HFFc6 (cell line): ENCODE measurements around the gene SDR42E1. TPM values are rescaled to one million over a fixed set of nuclear protein-coding genes. Genes with fewer than 3 reads are reported as not detected.

Experiments
- DNase-seq: peaks from one replicate; pipeline ENCODE4 v3.0.0-alpha.2; 2018
- H3K27ac Mint-ChIP-seq: 2 replicates; pipeline ENCODE4 v1.8.0; 2020; ENCODE audit warnings: mild to moderate bottlenecking, mixed read lengths
- H3K27me3 Mint-ChIP-seq: 2 replicates; pipeline ENCODE4 v1.8.0; 2021; ENCODE audit warnings: mild to moderate bottlenecking, moderate library complexity, mixed read lengths; ENCODE audit not compliant: insufficient read depth
- H3K36me3 Mint-ChIP-seq: 2 replicates; pipeline ENCODE4 v1.8.0; 2021; ENCODE audit warnings: low read depth, mixed read lengths
- H3K4me1 Mint-ChIP-seq: 2 replicates; pipeline ENCODE4 v1.8.0; 2020; ENCODE audit warnings: low read depth, mixed read lengths
- H3K4me3 Mint-ChIP-seq: 2 replicates; pipeline ENCODE4 v1.8.0; 2020; ENCODE audit warnings: mild to moderate bottlenecking, moderate library complexity, mixed read lengths
- H3K9me3 Mint-ChIP-seq: 2 replicates; pipeline ENCODE4 v1.8.0; 2020; ENCODE audit warnings: mild to moderate bottlenecking, mixed read lengths
- CTCF ChIP-seq: fragments of 200-600 bp; sonication (generic); IDR thresholded peaks from 2 replicates; pipeline ENCODE4 v1.5.0; 2021; ENCODE audit warnings: antibody characterized with exemption, mild to moderate bottlenecking
- total RNA-seq, 6 experiments: library from RNA; stranded (reverse); fragmentation: NEBNext Ultra II Directional; extraction: Animal tissue kit (Norgen Biotek cat#: 25700); gene quantifications; 2 replicates in 1 of 6; 3 replicates in 5 of 6; pipeline ENCODE4 v1.2.3, GENCODE V29; 2021

The SDR42E1 gene
- total RNA-seq, 6 experiments from 2014 or later = not detected

GRCh38 chr16:82020051-82020450, 8.8 kb upstream of the SDR42E1 start:
- Mint-ChIP-seq H3K27ac (no peak overlapping the region), H3K36me3 (no peaks in the 10 kb centered on the region), H3K4me1 (no peaks in the 10 kb centered on the region), H3K9me3 (peaks cover 2% of the 10 kb centered on the region; the same call in 1 of the 2 replicates), H3K27me3 (peaks cover 8% of the 10 kb centered on the region), H3K4me3 (no peak overlapping the region)
- TF ChIP-seq CTCF = no peak
- DNase-seq = no peak

- no peaks in the 10 kb centered on the region for H3K36me3 Mint-ChIP-seq
- H3K4me3 Mint-ChIP-seq = no peak overlapping the region
- no peaks in the 10 kb centered on the region for H3K4me1 Mint-ChIP-seq
- peaks cover 8% of the 10 kb centered on the region for H3K27me3 Mint-ChIP-seq
- no peak for DNase-seq
- no peak overlapping the region for H3K27ac Mint-ChIP-seq
- no peak for TF ChIP-seq CTCF
- peaks cover 4% of the 10 kb centered on the region; the same call in 1 of the 2 replicates for H3K9me3 Mint-ChIP-seq
These were observed 8.3 kb upstream of the SDR42E1 start for GRCh38 chr16:82019535-82019934.

GRCh38 chr16:82017911-82018568, 6.8 kb upstream of the SDR42E1 start:
- peaks cover 4% of the 10 kb centered on the region; the same call in 1 of the 2 replicates for H3K9me3 Mint-ChIP-seq
- peaks cover 8% of the 10 kb centered on the region for H3K27me3 Mint-ChIP-seq
- TF ChIP-seq CTCF = no peak
- H3K27ac Mint-ChIP-seq = no peak overlapping the region
- H3K4me1 Mint-ChIP-seq = no peaks in the 10 kb centered on the region
- H3K4me3 Mint-ChIP-seq = no peak overlapping the region
- H3K36me3 Mint-ChIP-seq = no peaks in the 10 kb centered on the region
- DNase-seq = no peak

- H3K36me3 Mint-ChIP-seq = no peaks in the 10 kb centered on the region
- DNase-seq = no peak
- H3K4me3 Mint-ChIP-seq = no peak overlapping the region
- no peaks in the 10 kb centered on the region for H3K4me1 Mint-ChIP-seq
- peaks cover 5% of the 10 kb centered on the region; the same call in 1 of the 2 replicates for H3K9me3 Mint-ChIP-seq
- no peak overlapping the region for H3K27ac Mint-ChIP-seq
- TF ChIP-seq CTCF = no peak
- peaks cover 12% of the 10 kb centered on the region for H3K27me3 Mint-ChIP-seq
These were observed 5.7 kb upstream of the SDR42E1 start for GRCh38 chr16:82016964-82017363.

- no peak for DNase-seq
- H3K4me1 Mint-ChIP-seq = no peaks in the 10 kb centered on the region
These were observed 5.0 kb upstream of the SDR42E1 start for GRCh38 chr16:82016263-82016662.

More at GRCh38 chr16:82016263-82016662, 5.0 kb upstream of the SDR42E1 start:
- peaks cover 4% of the 10 kb centered on the region for H3K36me3 Mint-ChIP-seq
- peaks cover 17% of the 10 kb centered on the region for H3K27me3 Mint-ChIP-seq
- peaks cover 11% of the 10 kb centered on the region; the same call in 1 of the 2 replicates for H3K9me3 Mint-ChIP-seq
- no peak overlapping the region for H3K27ac Mint-ChIP-seq
- peak; percentile 56; the same call in 1 of the 2 replicates for TF ChIP-seq CTCF
- peak overlapping the region; percentile 9; the same call in 1 of the 2 replicates for H3K4me3 Mint-ChIP-seq
